ENCODE data around the gene IDUA.

The IDUA gene

GRCh38 chr4:1018147-1019020 is 31.5 kb downstream of the IDUA start:
- DNase-seq = no peak

GRCh38 chr4:1019320-1019719 is 32.5 kb downstream of the IDUA start:
- DNase-seq = no peak

GRCh38 chr4:1019729-1020470 is 33.1 kb downstream of the IDUA start:
- DNase-seq = no peak

DNA sequence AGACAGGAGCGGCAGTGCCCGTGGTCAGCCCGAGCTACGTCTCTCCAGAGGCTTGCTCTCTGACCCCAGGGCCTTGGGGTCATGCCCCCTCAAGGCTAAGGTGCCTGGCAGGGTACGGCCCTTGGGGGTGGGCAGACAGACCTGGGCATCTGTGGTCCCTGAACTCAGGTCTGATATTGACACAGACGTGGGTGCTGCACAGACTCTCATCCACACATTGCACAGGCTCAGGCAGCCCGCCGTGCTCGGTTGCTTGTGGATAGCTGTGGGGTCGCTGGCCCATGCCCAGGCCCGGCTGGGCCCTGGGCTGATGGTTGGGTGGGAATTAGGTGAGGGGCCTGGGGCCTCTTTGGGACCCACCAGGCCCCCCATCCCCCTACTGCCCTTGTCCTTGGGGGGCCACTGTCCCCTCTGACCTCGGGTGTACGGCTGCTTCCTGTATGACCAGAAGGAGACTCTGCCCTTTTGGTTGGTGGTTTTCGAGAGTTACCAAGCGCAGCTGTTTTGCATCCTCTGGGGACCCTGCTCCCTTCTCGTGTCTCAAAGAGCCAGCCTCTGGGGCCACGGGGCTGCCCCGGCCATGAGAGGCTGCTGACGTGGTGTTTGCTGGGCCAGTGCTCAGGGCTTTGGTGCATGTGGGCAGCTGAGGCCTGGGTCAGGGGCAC is 34.7 kb downstream of the IDUA start:
- DNase-seq = no peak

- DNase-seq = no peak
These were observed 35.4 kb downstream of the IDUA start for GRCh38 chr4:1022051-1022738.

- no peak for DNase-seq
These were observed 35.9 kb downstream of the IDUA start for GRCh38 chr4:1022739-1023066.

DNA sequence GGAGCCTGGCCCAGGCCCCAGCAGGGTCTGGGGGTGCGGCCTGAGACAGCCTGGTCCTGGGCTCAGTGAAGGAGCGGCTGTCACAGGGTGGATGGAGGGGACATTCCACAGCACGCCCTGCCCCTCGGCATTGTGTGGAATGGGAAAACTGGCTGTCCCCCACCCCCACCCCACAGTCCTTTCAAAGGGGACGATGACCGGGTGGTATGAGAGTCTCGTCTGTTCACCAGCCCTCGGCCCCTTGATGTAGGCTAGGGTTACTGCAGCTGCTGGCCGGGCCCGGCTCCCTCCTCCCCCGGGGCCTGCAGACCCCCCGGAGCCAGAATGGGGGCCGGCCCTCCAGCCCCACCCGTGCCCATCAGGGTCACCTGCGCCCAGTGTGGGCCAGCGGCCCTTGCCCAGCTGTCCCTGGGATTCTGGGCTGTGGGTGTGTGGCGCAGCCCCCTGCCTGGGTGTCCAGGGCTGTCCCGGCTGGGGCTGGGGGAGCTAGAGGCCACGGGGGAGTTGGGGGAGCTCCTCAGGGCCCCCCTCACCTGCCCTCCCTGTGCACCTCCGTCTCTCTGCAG is 36.3 kb downstream of the IDUA start:
- no peak for DNase-seq

DNA sequence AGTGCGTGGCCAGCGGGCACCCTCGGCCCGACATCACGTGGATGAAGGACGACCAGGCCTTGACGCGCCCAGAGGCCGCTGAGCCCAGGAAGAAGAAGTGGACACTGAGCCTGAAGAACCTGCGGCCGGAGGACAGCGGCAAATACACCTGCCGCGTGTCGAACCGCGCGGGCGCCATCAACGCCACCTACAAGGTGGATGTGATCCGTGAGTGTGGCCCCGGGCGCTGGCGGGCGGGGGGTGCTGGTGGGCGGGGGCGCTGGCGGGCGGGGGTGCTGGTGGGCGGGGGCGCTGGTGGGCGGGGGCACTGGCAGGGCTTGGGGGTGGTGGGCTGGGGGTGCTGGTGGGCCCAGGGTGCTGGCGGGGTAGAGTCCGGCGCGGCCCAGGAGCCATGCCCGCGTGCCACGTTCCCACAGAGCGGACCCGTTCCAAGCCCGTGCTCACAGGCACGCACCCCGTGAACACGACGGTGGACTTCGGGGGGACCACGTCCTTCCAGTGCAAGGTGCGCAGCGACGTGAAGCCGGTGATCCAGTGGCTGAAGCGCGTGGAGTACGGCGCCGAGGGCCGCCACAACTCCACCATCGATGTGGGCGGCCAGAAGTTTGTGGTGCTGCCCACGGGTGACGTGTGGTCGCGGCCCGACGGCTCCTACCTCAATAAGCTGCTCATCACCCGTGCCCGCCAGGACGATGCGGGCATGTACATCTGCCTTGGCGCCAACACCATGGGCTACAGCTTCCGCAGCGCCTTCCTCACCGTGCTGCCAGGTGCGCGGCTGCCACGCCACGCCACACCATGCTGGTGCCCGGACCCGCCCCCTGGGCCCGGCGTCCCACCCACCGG is 37.3 kb downstream of the IDUA start:
- DNase-seq = no peak

GRCh38 chr4:1024882-1025545 is 38.2 kb downstream of the IDUA start:
- no peak for DNase-seq

- DNase-seq = no peak
These were observed 39.3 kb downstream of the IDUA start for GRCh38 chr4:1026115-1026514.

DNA sequence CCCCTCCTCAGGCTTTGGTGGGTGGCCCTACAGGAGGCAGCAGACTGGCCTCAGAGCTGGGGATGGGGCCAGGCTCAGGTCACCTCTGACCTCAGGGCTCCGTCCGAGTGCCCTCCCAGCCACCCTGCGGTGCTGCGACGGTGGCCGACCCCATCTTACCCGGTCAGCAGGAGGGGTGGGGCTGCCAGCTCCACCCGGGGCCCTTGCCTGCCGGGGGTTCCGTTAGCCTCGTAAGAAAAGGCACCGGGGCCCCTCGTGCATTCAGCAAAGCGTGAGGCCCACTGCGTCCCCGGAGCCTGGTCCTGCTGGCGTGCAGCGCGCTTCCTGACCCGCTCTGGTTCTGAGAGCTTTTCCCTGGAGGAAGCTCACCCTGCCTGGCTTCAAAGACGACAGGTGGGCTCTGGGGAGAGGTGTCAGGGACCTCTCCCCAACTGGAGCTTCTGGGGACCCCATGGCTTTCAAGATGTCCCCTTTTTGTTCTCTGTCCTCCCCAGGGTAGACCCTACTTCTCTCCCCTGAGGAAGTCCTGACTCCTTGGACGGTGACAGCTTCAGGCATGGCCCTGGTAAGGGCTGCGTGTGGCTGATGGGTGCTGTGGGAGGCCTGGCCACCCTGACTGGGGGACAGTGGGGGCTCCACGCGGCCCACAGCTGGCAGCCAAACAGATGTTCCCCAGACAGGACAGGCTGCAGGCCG is 40.5 kb downstream of the IDUA start:
- DNase-seq = no peak

GRCh38 chr4:1027915-1028238 is 41.0 kb downstream of the IDUA start:
- no peak for DNase-seq

DNA sequence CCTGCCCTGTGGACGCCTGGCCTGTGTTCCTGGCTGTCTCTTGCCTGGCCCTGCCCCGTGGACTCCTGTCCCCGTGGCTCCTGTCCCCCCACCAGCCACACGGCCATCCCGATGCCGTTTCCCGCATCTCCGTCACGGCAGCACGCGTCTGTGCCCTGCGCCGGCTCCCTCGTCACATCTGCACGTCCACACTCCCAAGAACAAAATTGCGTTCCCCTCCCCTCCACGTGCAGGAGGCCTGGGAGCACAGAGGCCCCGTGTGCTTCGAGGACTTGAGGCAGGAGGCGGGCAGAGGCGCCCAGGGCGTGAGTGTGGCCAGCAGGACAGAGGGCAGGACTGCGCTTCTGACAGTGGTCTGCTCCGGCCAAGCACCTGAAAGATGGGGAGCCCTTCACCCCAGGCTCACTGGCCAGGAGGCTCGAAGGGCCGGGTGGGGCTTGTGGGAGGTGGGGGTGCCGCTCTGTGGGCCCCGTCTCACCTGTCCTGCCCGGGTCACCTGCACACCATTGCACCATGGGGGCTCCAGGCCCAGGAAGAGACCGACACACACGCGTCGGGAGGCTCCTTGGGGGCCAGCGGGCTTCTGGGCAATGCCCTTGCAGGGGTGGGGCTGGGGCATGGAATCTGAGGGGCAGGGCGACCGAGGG is 41.9 kb downstream of the IDUA start:
- no peak for DNase-seq

DNA sequence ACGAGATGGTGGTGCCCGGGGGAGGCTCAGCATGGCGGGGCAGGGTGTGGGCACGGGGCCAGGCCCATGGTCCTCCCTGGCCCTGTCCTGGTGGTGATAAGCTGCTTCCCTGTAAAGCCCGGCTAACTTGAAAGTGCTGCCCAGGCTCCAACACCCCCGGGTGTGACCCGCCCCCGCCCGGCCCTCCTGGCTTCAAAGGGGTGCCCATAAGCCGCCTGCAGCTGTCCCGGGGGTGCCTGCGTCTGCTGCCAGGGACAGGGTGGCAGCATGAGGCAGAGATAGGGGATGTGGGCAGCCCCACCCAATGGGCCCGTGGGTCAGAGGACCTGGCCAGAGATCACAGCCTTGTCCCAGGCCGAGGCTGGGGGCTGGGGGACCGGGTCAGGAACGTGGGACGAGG is 42.7 kb downstream of the IDUA start:
- DNase-seq = no peak

DNA sequence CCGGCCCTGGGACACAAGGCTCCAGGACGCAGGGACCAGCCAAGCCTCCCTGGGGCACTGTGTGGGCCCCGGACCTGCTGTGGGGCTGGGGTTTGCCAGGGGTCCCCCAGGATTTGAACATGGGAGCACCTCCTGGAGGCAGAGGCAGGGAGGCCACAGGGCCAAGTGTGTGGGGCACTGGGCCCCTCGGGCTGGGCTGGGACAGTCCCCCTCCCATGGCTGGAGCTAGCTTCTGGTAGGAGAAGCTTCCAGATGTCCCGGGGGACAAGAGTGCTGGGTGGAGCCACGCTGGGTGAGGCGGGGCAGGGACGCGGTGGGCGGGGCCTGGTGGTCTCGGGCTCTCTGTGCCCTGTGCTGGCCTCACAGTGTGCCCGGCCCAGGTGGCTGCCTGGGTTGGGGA is 43.2 kb downstream of the IDUA start:
- no peak for DNase-seq

GRCh38 chr4:1030559-1030958 is 43.7 kb downstream of the IDUA start:
- DNase-seq = no peak

- no peak for DNase-seq
These were observed 44.5 kb downstream of the IDUA start for GRCh38 chr4:1031346-1031745.

- DNase-seq = no peak
These were observed 45.3 kb downstream of the IDUA start for GRCh38 chr4:1031956-1032795.

DNA sequence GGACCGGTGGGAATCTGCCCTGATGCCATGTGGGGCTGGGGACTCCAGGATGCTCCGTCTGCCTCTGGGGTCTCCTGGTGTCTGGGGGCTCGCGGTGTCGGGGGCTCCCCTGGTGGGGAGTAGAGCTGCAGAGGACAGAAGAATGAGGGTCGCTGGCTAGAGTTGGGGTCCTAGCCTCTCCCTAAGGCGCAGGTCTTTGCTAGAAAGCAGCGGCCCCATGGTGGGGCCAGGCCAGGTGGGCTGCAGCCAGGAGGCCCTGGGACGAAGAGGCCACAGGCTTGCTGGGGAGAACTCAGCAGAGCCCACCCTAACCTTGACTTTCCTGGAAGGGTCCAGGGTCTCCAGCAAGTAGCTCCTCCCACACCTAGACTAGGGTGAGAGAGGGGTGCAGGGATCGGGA is 46.0 kb downstream of the IDUA start:
- DNase-seq = no peak
